PC-3 (cell line): Measurements from ENCODE around the gene EI24. TPM values are rescaled to one million over a fixed set of nuclear protein-coding genes. Genes with fewer than 3 reads are reported as not detected.

ENCODE experiments used
- ATAC-seq: fragments of 200-7000 bp; cut with Tn5 transposase; 2 replicates; pipeline ENCODE4 v1.9.1; 2020; ENCODE audit warnings: mild to moderate bottlenecking, moderate library complexity
- BruUV-seq: library from RNA; stranded (reverse); fragments of 400-500 nt; replicated peaks from 2 replicates; lab custom pipeline; 2021; lab: Mats Ljungman, UMichigan
- CTCF ChIA-PET: fragments of 300-600 bp; sonication (Branson Sonifier 250); formaldehyde crosslinking; loops from one replicate; lab custom pipeline; 2022; ENCODE audit warnings: antibody characterized with exemption; lab: Charles Lee
- POLR2A ChIA-PET: fragments of 300-600 bp; sonication (Branson Sonifier 250); formaldehyde crosslinking; loops from one replicate; lab custom pipeline; 2022; ENCODE audit warnings: antibody characterized with exemption; ENCODE audit not compliant: unreplicated experiment; lab: Charles Lee
- DNase-seq: peaks from one replicate; pipeline ENCODE4 v3.0.0-alpha.2; 2015
- H2AFZ ChIP-seq: fragments of 300-600 bp; sonication (generic); 2 replicates; pipeline ENCODE4 v1.6.0; 2016; ENCODE audit warnings: antibody characterized with exemption, low read length
- H3F3A ChIP-seq: fragments of 300-600 bp; sonication (generic); one replicate; pipeline ENCODE4 v1.6.0; 2017; ENCODE audit warnings: antibody characterized with exemption, low read length, control low read depth, mild to moderate bottlenecking; ENCODE audit not compliant: unreplicated experiment
- H3K27ac ChIP-seq: fragments of 300-600 bp; sonication (generic); 2 replicates; pipeline ENCODE4 v1.5.1; 2016; ENCODE audit warnings: mild to moderate bottlenecking, low read length
- H3K27me3 ChIP-seq: fragments of 300-600 bp; sonication (generic); 2 replicates; pipeline ENCODE4 v1.6.1; 2016; ENCODE audit warnings: low read length, mixed read lengths
- H3K36me3 ChIP-seq: fragments of 300-600 bp; sonication (generic); 2 replicates; pipeline ENCODE4 v1.6.1; 2016; ENCODE audit warnings: low read depth, mixed run types, low read length, mixed read lengths
- H3K4me1 ChIP-seq: fragments of 300-600 bp; sonication (generic); 2 replicates; pipeline ENCODE4 v1.5.1; 2016; ENCODE audit warnings: low read length; ENCODE audit not compliant: insufficient read depth
- H3K4me2 ChIP-seq: fragments of 300-600 bp; sonication (generic); 2 replicates; pipeline ENCODE4 v1.6.0; 2016; ENCODE audit warnings: low read length
- H3K4me3 ChIP-seq: fragments of 300-600 bp; sonication (generic); 2 replicates; pipeline ENCODE4 v1.5.1; 2016; ENCODE audit warnings: mild to moderate bottlenecking, low read length, mixed read lengths
- H3K79me2 ChIP-seq: fragments of 300-600 bp; sonication (generic); 2 replicates; pipeline ENCODE4 v1.6.1; 2017; ENCODE audit warnings: low read length, mixed read lengths
- H3K9ac ChIP-seq: fragments of 300-600 bp; sonication (generic); 2 replicates; pipeline ENCODE4 v1.6.0; 2016; ENCODE audit warnings: mild to moderate bottlenecking, low read length
- H3K9me2 ChIP-seq: fragments of 300-600 bp; sonication (generic); replicated peaks from 2 replicates; pipeline ENCODE4 v1.6.1; 2016; ENCODE audit warnings: mixed run types, low read length, mixed read lengths
- H3K9me3 ChIP-seq: fragments of 300-600 bp; sonication (generic); 2 replicates; pipeline ENCODE4 v1.6.1; 2016; ENCODE audit warnings: low read length, mixed read lengths
- H4K20me1 ChIP-seq: fragments of 300-600 bp; sonication (generic); 2 replicates; pipeline ENCODE4 v1.6.1; 2016; ENCODE audit warnings: low read length, mixed read lengths
- EZH2 ChIP-seq: fragments of 300-600 bp; sonication (generic); IDR thresholded peaks from one replicate; pipeline ENCODE4 v1.6.1; 2017; ENCODE audit warnings: antibody characterized with exemption, mild to moderate bottlenecking, low read length; ENCODE audit not compliant: unreplicated experiment
- EZH2phosphoT487 ChIP-seq: fragments of 300-600 bp; sonication (generic); IDR thresholded peaks from 2 replicates; pipeline ENCODE4 v1.6.1; 2018; ENCODE audit warnings: mild to moderate bottlenecking, antibody characterized with exemption, low read length, borderline replicate concordance
- intact Hi-C: fragments of 100-400 bp; cut with micrococcal nuclease; formaldehyde crosslinking; loops from 2 replicates; pipeline ENCODE4 v1.9.0; 2023
- total RNA-seq: library from RNA; depleted of rRNA; stranded (reverse); fragments of >200 nt; gene quantifications from 2 replicates; pipeline ENCODE4 v1.2.3, GENCODE V29; 2014
- TF ChIP-seq, protein P1 (sequence below): fragments of 300-600 bp; sonication (generic); conservative IDR thresholded peaks from 2 replicates; pipeline ENCODE4 v1.5.1; 2017; ENCODE audit warnings: antibody characterized with exemption, low read depth, mild to moderate bottlenecking, low read length

Gene EI24
- total RNA-seq, 1 experiment from 2014 or later: 154 TPM

DNA sequence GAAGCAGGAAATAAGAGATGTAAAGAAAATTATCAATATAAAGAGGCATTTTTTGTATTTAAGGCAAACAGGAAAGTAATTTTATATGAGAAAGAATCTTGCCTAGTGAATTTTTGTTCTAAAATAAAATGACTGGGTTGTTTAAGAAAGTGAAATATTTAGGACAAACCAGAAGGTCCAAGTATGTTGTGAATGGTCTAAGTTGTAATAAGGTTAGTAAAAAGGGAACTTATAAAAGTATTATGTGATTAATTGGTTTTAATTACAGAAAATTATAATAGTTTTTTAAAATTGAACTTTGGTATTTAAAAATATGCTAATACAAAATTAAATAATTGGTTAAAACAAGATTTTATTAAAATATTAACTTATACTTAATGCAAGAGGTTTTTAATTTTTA lies 26.6 kb upstream of the EI24 start:
- H3K9me2 ChIP-seq: no peaks in the 10 kb centered on the region
- no peaks in the 10 kb centered on the region for H3F3A ChIP-seq
- H4K20me1 ChIP-seq: no peaks in the 10 kb centered on the region
- H3K27me3 ChIP-seq: no peaks in the 10 kb centered on the region
- no peak overlapping the region for H3K27ac ChIP-seq
- H3K9ac ChIP-seq: no peak overlapping the region
- TF ChIP-seq EZH2phosphoT487 (no peak), EZH2 (no peak)
- TF ChIP-seq, protein P1, sequence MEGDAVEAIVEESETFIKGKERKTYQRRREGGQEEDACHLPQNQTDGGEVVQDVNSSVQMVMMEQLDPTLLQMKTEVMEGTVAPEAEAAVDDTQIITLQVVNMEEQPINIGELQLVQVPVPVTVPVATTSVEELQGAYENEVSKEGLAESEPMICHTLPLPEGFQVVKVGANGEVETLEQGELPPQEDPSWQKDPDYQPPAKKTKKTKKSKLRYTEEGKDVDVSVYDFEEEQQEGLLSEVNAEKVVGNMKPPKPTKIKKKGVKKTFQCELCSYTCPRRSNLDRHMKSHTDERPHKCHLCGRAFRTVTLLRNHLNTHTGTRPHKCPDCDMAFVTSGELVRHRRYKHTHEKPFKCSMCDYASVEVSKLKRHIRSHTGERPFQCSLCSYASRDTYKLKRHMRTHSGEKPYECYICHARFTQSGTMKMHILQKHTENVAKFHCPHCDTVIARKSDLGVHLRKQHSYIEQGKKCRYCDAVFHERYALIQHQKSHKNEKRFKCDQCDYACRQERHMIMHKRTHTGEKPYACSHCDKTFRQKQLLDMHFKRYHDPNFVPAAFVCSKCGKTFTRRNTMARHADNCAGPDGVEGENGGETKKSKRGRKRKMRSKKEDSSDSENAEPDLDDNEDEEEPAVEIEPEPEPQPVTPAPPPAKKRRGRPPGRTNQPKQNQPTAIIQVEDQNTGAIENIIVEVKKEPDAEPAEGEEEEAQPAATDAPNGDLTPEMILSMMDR: no peak
- intact Hi-C loops: no loop called here
- no TSS peak for BruUV-seq
- no peak overlapping the region for H2AFZ ChIP-seq
- H3K4me1 ChIP-seq: no peaks in the 10 kb centered on the region
- no peak for DNase-seq
- POLR2A ChIA-PET: no interaction called here
- H3K4me3 ChIP-seq: no peak overlapping the region
- no peaks in the 10 kb centered on the region for H3K79me2 ChIP-seq
- peaks cover 10% of the 10 kb centered on the region; the same call in 1 of the 2 replicates for H3K9me3 ChIP-seq
- no peaks in the 10 kb centered on the region for H3K36me3 ChIP-seq
- H3K4me2 ChIP-seq: no peak overlapping the region
- ATAC-seq: no peak
- CTCF ChIA-PET: no interaction called here

DNA sequence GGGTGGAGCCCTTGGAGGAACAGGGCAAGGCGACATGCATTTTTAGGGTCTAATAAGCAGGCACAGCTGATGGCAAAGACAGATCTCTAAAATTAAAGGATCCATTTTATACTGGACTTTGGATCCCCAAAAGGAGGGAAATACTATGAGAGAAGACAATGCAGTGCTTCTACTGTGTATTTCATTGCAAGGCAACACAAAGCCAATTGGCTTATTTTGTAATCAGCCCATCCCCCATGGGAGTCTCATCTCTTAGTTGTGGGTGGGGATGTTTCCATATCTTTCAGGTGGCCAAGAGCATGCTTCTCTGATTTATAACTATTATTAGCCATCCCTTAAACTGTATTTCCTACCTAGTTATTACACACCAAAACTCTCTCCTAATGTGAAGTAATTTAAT lies 18.5 kb upstream of the EI24 start:
- Histone ChIP-seq H3F3A (no peaks in the 10 kb centered on the region), H3K9ac (no peak overlapping the region)
- POLR2A ChIA-PET: no interaction called here

DNA sequence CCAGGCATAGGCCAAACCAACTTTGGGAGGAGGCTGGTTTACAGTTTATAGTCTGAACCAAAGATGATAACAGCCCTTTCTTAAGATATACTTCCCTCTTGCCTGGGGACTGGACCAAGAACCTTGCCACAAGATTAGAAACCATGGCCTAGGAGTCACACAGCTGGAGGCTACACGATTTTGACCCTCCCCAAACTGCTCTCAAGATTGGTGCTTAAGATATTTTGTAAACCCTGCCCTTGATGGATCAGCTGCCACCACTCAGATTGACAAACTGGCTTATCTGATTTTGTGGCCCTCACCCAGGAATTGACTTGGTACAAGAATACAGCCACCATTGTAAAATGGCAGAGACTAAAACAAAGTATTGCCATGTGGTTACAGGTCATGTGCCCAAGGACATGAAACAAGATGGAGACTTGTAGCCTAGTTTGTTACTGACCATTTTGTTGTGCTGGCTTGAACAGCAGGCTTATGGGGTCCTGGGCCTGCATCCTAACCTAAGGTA lies 17.4 kb upstream of the EI24 start:
- intact Hi-C loops: no loop called here
- H3K9me2 ChIP-seq: no peaks in the 10 kb centered on the region
- H3K4me3 ChIP-seq: no peak overlapping the region
- H4K20me1 ChIP-seq: no peaks in the 10 kb centered on the region
- ChIA-PET POLR2A (no interaction called here), CTCF (no interaction called here)
- no peak overlapping the region for H3K4me2 ChIP-seq
- no peaks in the 10 kb centered on the region for H3K4me1 ChIP-seq
- TF ChIP-seq EZH2phosphoT487: no peak
- TF ChIP-seq, protein P1: no peak
- no peak for TF ChIP-seq EZH2
- no peak overlapping the region for H2AFZ ChIP-seq
- H3K36me3 ChIP-seq: peaks cover 5% of the 10 kb centered on the region; the same call in 1 of the 2 replicates
- H3K27me3 ChIP-seq: no peaks in the 10 kb centered on the region
- ATAC-seq: no peak
- no peak overlapping the region for H3K27ac ChIP-seq
- H3K9me3 ChIP-seq: peaks cover 24% of the 10 kb centered on the region
- no peaks in the 10 kb centered on the region for H3K79me2 ChIP-seq
- BruUV-seq: no TSS peak
- no peaks in the 10 kb centered on the region for H3F3A ChIP-seq
- no peak overlapping the region for H3K9ac ChIP-seq
- DNase-seq: no peak

More for the DNA sequence above, 18.5 kb upstream of the EI24 start:
- Histone ChIP-seq H2AFZ (no peak overlapping the region), H3K79me2 (no peaks in the 10 kb centered on the region), H3K9me2 (no peaks in the 10 kb centered on the region), H4K20me1 (no peaks in the 10 kb centered on the region), H3K36me3 (peaks cover 5% of the 10 kb centered on the region; the same call in 1 of the 2 replicates), H3K9me3 (peaks cover 24% of the 10 kb centered on the region), H3K4me3 (no peak overlapping the region), H3K4me1 (no peaks in the 10 kb centered on the region), H3K27me3 (no peaks in the 10 kb centered on the region), H3K4me2 (no peak overlapping the region), H3K27ac (no peak overlapping the region)
- no peak for DNase-seq
- ATAC-seq: no peak
- BruUV-seq: no TSS peak
- CTCF ChIA-PET: no interaction called here
- TF ChIP-seq, protein P1: no peak
- TF ChIP-seq EZH2 (no peak), EZH2phosphoT487 (no peak)
- intact Hi-C loops: no loop called here
